SK-N-MC (cell line): Measurements from ENCODE around the gene USP7.

Experiments
- FOXP2 ChIP-seq: optimal IDR thresholded peaks from 2 replicates; pipeline ENCODE3; 2011; ENCODE audit warnings: mild to moderate bottlenecking, moderate library complexity; ENCODE audit not compliant: insufficient read depth; ENCODE audit errors: extremely low read length, control extremely low read depth
- POLR2AphosphoS5 ChIP-seq: IDR thresholded peaks from 2 replicates; pipeline ENCODE4 v1.6.1; 2012; ENCODE audit warnings: mild to moderate bottlenecking, low read depth, low read length, borderline replicate concordance

- TF ChIP-seq FOXP2 (no peak), POLR2AphosphoS5 (no peak)
Measured at GRCh38 chr16:8847623-8848022, 116.1 kb downstream of the USP7 start.
